GM12873 (cell line): ENCODE measurements around the gene CTIF.

Experiments
- TF ChIP-seq, protein P1 (sequence below): IDR thresholded peaks from 2 replicates; pipeline ENCODE4 v1.5.1; 2012; ENCODE audit warnings: low read depth, mild to moderate bottlenecking, moderate library complexity, low read length, control low read depth; ENCODE audit not compliant: insufficient read depth; ENCODE audit errors: missing control alignments

Gene CTIF

GRCh38 chr18:48637081-48637990 is 98.5 kb downstream of the CTIF start:
- TF ChIP-seq, protein P1, sequence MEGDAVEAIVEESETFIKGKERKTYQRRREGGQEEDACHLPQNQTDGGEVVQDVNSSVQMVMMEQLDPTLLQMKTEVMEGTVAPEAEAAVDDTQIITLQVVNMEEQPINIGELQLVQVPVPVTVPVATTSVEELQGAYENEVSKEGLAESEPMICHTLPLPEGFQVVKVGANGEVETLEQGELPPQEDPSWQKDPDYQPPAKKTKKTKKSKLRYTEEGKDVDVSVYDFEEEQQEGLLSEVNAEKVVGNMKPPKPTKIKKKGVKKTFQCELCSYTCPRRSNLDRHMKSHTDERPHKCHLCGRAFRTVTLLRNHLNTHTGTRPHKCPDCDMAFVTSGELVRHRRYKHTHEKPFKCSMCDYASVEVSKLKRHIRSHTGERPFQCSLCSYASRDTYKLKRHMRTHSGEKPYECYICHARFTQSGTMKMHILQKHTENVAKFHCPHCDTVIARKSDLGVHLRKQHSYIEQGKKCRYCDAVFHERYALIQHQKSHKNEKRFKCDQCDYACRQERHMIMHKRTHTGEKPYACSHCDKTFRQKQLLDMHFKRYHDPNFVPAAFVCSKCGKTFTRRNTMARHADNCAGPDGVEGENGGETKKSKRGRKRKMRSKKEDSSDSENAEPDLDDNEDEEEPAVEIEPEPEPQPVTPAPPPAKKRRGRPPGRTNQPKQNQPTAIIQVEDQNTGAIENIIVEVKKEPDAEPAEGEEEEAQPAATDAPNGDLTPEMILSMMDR, result no peak

DNA sequence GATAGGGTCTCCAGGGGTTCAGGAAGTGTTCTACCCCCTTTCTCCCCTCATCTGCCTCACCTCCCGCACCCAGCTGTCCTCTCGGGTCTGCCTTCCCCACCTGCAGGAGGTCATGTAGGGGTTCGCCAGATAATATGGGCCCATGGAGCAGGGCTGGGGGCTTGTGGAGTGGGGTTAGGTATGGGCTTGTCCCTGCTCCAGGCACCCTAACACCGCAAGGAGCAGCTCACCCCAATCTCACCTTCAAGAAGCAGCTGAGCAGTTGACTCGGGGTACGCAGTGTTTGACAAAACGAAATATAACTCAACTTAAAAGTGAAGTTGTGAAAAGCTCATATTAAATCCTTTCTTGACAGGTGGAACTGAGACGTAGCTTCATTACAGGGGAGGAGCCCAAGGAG is 99.6 kb downstream of the CTIF start:
- TF ChIP-seq, protein P1, result no peak

DNA sequence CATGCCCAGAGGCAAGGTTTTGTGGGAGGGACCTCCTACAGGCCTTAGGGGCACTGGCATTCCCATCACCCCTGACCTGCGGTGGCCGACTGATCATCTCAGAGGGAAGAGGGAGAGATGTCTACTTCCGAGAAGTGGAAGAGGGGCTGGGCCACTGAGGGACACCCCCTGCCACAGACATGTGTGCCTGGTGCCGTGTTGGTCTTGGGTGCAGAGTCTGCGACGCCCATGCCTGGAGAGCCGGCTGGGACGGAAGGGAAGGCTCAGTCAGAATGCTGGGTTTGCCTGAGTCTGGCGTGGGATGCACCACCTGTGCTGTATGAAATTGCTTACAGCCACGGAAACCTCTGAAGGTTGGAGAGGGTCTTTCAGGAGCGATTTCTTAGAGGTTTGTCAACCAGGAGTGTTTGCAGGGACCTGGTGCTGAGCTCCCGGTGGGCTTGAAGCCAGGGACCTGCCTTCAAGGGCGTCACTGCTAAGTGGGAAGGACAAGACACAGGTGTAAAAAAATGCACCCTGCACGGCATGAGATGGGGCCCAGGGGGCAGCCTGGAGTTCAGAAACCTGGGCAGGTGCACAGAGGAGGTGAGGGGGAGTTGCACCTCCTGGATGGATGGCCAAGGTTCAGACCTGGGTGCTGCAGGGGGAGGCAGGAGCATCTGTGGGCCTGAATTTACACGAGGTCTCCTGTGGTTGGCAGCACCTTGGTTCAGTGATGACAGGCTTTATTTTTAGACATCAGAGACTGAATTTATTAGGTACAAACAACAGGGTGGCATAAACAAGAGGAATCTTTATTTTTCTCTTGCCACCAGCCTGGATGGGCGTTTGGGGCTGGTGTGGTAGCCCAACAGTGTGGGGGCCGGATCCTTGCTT is 100.3 kb downstream of the CTIF start:
- TF ChIP-seq, protein P1, result no peak

- TF ChIP-seq, protein P1, result peak; percentile 53
Observed at GRCh38 chr18:48639772-48640432, 101.1 kb downstream of the CTIF start.

- TF ChIP-seq, protein P1, result no peak
Observed at GRCh38 chr18:48640566-48641270, 101.9 kb downstream of the CTIF start.

DNA sequence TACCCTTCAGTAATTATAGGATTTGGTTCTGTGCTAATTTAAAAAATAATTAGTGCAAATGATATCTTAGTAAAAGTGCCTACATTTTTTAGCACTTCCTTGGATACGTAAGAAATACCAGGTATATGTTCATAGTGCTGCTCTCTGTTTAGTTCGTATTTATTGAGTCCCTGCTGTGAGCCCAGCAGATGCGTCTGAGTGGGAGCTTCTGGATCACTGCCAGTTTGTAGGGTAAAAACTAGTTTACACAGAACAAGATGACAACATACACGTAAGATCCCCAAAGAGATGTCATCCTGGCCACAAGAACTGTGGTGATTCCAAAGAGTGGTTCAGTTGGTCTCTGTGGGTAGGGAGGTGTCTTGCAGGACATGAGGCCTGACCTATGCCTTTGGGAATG is 103.2 kb downstream of the CTIF start:
- TF ChIP-seq, protein P1, result no peak
